ENCODE results near the gene ADARB1. TPM values are rescaled to one million over a fixed set of nuclear protein-coding genes. Genes with fewer than 3 reads are reported as not detected.

ADARB1 gene
- total RNA-seq, 1 donor from 2014 or later, result 15.9 TPM

DNA sequence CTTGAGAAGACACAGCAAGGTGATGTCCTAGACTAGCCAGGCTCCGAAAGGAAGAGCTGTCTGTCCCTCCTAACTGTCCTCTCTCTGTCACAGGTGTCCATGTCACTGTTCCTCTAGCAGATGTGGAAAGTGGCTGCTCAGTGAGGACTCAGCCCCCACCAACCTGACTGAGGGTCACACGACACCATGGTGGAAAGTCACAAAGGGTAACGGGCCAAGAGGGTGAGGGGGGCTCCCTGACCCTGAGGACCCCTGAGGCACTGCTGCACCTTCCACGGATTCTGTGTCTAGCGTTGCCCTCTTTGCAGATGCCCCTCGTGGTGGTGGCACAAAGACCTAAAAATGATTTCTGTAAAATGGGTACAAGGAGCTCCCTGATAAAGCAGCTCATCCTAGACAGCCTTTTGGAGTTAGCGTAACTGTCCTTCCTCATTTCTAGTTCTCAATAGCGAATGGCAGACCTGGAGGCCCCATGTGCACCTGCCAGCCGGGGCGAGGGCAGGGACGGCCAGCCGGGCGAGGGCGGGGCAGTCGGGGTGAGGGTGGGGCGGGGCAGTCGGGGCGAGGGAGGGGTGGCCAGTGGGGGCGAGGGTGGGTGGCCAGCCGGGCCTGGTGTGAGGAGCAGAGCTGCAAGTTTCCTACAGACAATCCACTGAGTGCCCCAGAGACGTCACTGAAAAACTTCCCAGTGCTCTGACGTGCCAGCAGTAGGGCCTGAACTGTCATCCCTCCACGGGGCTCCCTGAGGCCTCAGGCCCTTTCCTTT, 189.9 kb downstream of the ADARB1 start:
- no peak for DNase-seq (ENCODE audit: low read depth in 2 of 2)

- DNase-seq (ENCODE audit: low read depth in 2 of 2), result no peak
These were observed 190.6 kb downstream of the ADARB1 start for GRCh38 chr21:45264912-45265515.

DNA sequence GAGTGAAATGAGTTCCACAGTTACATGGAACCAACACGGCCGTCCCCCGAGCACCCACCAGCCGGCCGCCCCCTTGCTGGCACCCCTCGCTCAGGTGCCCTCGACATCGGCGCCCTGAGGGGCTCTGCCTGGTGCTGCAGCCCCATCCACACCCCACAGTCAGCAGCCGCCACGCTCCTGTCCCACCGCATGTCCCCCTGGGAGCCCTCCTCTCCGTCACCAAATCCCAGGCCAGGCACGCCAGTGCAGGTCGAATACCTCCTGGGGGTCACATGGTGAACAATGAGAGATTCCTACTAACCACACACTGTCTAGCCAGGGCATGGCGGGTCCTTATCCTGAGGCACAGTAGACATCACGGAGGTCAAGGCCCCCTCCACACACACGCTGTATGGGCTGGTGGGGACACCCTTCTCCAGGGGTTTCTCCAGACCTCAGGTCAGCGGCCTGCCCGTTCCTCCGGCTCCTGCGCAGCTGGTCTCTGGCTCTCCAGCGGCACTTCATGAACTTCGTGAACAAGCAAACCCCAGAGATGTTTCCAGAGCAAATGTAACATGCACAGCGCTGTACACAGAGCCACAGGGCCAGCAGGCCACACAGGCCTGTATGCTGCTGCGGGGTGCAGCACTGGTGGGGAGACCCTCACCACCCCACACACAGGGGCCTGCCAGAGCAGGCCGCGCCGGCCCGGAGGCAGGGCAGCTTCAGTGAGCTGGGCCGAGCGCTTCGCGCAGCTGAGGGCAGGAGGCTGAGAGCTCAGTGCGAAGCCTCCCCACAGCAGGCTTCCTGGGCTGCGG, 191.5 kb downstream of the ADARB1 start:
- no peak for DNase-seq (ENCODE audit: low read depth in 2 of 2)

DNA sequence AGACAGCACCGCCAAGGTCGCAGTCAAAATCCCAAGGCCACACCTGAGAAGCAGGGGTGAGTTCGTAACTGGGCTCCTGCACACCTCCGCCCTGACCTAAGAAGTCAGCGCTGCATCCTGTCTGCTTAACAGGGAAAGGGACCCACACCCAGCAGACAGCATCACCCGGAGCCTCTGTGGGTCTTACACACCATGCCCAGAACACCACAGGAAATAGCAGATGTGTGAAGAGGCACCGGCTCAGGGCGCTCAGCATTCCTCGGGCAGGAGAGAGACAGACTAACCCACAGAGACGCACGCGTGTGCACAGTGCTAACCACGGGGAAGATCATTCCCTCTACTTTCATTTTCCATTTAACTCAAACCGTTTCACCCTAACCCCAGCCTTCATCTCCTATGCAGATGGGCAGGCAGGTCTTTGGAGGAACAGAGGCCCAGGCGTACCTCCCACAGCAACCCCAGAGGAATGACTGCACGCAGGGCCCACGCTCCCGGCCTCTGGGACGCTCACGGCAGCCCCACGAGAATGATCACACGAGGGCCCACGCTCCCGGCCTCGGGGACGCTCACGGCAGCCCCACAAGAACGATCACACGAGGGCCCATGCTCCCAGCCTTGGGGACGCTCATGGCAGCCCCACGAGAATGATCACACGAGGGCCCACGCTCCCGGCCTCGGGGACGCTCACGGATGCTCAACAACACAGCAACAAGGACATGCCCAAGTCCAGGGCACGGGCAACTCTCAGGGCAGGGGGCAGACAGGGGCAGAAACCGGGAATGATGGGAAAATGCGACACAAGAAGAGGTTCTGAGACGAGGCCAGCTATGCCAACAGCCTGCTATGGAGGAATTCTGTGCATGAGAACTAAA, 192.4 kb downstream of the ADARB1 start:
- no peak for DNase-seq (ENCODE audit: low read depth in 2 of 2)

DNA sequence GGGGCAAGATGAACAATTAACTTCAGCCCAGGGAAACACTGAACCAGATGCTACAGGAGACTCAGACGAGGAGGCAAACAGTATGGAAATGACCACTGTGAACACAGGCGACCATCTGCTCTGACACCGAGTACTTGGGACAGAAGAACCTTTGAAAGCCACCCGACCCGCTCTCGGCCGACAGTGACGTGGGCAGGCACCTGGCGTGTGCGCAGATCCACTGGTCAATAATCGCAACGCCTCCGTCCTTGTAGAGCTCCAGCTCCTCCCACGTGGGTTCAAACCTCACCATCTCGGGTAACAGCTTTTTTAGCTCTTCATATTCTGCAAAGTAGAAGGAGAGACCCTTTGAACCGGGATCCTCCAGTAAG, 193.0 kb downstream of the ADARB1 start:
- no peak for DNase-seq (ENCODE audit: low read depth in 2 of 2)

- DNase-seq (ENCODE audit: low read depth in 2 of 2), result no peak
These were observed 195.5 kb downstream of the ADARB1 start for GRCh38 chr21:45269861-45270260.

DNA sequence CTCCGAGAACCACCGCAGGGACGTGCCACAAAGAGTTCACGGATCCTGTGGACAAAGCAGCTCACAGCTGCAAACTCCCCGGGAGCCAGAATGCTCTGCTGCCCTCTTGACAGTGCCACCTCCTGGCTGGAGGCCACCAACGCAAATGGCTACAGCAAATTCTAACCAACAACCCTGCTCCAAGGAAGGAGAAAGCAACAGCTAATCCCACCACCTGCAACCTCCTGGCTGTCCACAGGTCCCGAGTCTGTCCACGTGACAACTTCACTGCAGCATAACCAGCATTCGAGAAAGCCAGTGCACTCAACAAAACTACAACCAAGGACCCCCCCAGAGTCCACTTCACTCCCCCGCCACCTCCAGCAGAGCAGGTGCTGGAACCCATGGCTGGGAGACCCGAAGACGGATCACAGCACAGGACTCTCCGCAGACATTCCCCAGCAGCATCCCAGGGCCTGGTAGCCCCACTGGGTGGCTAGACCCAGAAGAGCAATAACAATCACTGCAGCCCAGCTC, 196.0 kb downstream of the ADARB1 start:
- DNase-seq (ENCODE audit: low read depth in 2 of 2), result no peak

Other genes with a start within 250 kb of the ADARB1 start
- 256 and 343 TPM in 2 replicates for gene PTTG1IP, start 200.9 kb upstream of the ADARB1 start, total RNA-seq
- gene ITGB2, start 153.7 kb upstream of the ADARB1 start, total RNA-seq, result 0.13 and 0.25 TPM in 2 replicates
- gene SLX9, start 134.6 kb upstream of the ADARB1 start, total RNA-seq, result 17.1 and 17.8 TPM in 2 replicates
- 11.4 and 17.8 TPM in 2 replicates for gene POFUT2, start 213.3 kb downstream of the ADARB1 start, total RNA-seq

All from dermis microvascular lymphatic vessel endothelial cell (primary cell).